ENCODE results near the gene TMEM108.

The TMEM108 gene

GRCh38 chr3:133384331-133385027 is 346.3 kb downstream of the TMEM108 start:
- H3K27ac Mint-ChIP-seq (ENCODE audit: low read depth), result no peak overlapping the region
- H3K4me1 Mint-ChIP-seq, result no peaks in the 10 kb centered on the region
- no peak overlapping the region for H3K4me3 Mint-ChIP-seq
- H3K9me3 Mint-ChIP-seq, result no peaks in the 10 kb centered on the region
- no peaks in the 10 kb centered on the region for H3K36me3 Mint-ChIP-seq (ENCODE audit: insufficient read depth)
- DNase-seq (ENCODE audit: low spot score in 2 of 2) (no peak), ATAC-seq (replicated peaks; ENCODE audit: extremely low read depth, poor library complexity, severe bottlenecking) (no peak)
- peaks cover 45% of the 10 kb centered on the region for H3K27me3 Mint-ChIP-seq

GRCh38 chr3:133386876-133387275 is 348.7 kb downstream of the TMEM108 start:
- Mint-ChIP-seq H3K9me3 (no peaks in the 10 kb centered on the region), H3K27me3 (peaks cover 33% of the 10 kb centered on the region), H3K4me3 (no peak overlapping the region), H3K27ac (ENCODE audit: low read depth) (no peak overlapping the region), H3K4me1 (no peaks in the 10 kb centered on the region), H3K36me3 (ENCODE audit: insufficient read depth) (no peaks in the 10 kb centered on the region)
- DNase-seq (ENCODE audit: low spot score in 2 of 2), result no peak
- no peak for ATAC-seq (replicated peaks; ENCODE audit: extremely low read depth, poor library complexity, severe bottlenecking)

GRCh38 chr3:133387341-133387740 is 349.1 kb downstream of the TMEM108 start:
- ATAC-seq (replicated peaks; ENCODE audit: extremely low read depth, poor library complexity, severe bottlenecking), result no peak
- Mint-ChIP-seq H3K4me3 (no peak overlapping the region), H3K9me3 (no peaks in the 10 kb centered on the region), H3K27ac (ENCODE audit: low read depth) (no peak overlapping the region), H3K4me1 (no peaks in the 10 kb centered on the region), H3K36me3 (ENCODE audit: insufficient read depth) (no peaks in the 10 kb centered on the region), H3K27me3 (peaks cover 28% of the 10 kb centered on the region)
- no peak for DNase-seq (ENCODE audit: low spot score in 2 of 2)

- H3K36me3 Mint-ChIP-seq (ENCODE audit: insufficient read depth), result peaks cover 2% of the 10 kb centered on the region
- no peak for ATAC-seq (replicated peaks; ENCODE audit: extremely low read depth, poor library complexity, severe bottlenecking)
- no peak overlapping the region for H3K27ac Mint-ChIP-seq (ENCODE audit: low read depth)
- H3K4me1 Mint-ChIP-seq, result no peaks in the 10 kb centered on the region
- H3K27me3 Mint-ChIP-seq, result peaks cover 19% of the 10 kb centered on the region
- no peaks in the 10 kb centered on the region for H3K9me3 Mint-ChIP-seq
- no peak overlapping the region for H3K4me3 Mint-ChIP-seq
- no peak for DNase-seq (ENCODE audit: low spot score in 2 of 2)
These were observed 350.7 kb downstream of the TMEM108 start for GRCh38 chr3:133388696-133389395.

GRCh38 chr3:133390715-133391114 is 352.5 kb downstream of the TMEM108 start:
- H3K36me3 Mint-ChIP-seq (ENCODE audit: insufficient read depth), result peaks cover 2% of the 10 kb centered on the region
- H3K27ac Mint-ChIP-seq (ENCODE audit: low read depth), result no peak overlapping the region
- H3K4me1 Mint-ChIP-seq, result no peaks in the 10 kb centered on the region

GRCh38 chr3:133393204-133393603 is 355.0 kb downstream of the TMEM108 start:
- ATAC-seq (replicated peaks; ENCODE audit: extremely low read depth, poor library complexity, severe bottlenecking), result no peak
- H3K4me3 Mint-ChIP-seq, result no peak overlapping the region
- DNase-seq (ENCODE audit: low spot score in 2 of 2), result no peak
- peaks cover 2% of the 10 kb centered on the region for H3K36me3 Mint-ChIP-seq (ENCODE audit: insufficient read depth)
- H3K27ac Mint-ChIP-seq (ENCODE audit: low read depth), result no peak overlapping the region
- H3K4me1 Mint-ChIP-seq, result no peaks in the 10 kb centered on the region
- H3K27me3 Mint-ChIP-seq, result peaks cover 7% of the 10 kb centered on the region
- H3K9me3 Mint-ChIP-seq, result no peaks in the 10 kb centered on the region

More at GRCh38 chr3:133390715-133391114, 352.5 kb downstream of the TMEM108 start:
- DNase-seq (ENCODE audit: low spot score in 2 of 2), result no peak
- Mint-ChIP-seq H3K9me3 (no peaks in the 10 kb centered on the region), H3K27me3 (no peaks in the 10 kb centered on the region), H3K4me3 (no peak overlapping the region)
- ATAC-seq (replicated peaks; ENCODE audit: extremely low read depth, poor library complexity, severe bottlenecking), result no peak

- Mint-ChIP-seq H3K27me3 (peaks cover 8% of the 10 kb centered on the region), H3K4me3 (no peak overlapping the region), H3K36me3 (ENCODE audit: insufficient read depth) (peaks cover 2% of the 10 kb centered on the region), H3K4me1 (no peaks in the 10 kb centered on the region), H3K9me3 (no peaks in the 10 kb centered on the region), H3K27ac (ENCODE audit: low read depth) (no peak overlapping the region)
- no peak for ATAC-seq (replicated peaks; ENCODE audit: extremely low read depth, poor library complexity, severe bottlenecking)
- DNase-seq (ENCODE audit: low spot score in 2 of 2), result no peak
These were observed 355.7 kb downstream of the TMEM108 start for GRCh38 chr3:133393691-133394474.

- H3K36me3 Mint-ChIP-seq (ENCODE audit: insufficient read depth), result peaks cover 2% of the 10 kb centered on the region
- no peak overlapping the region for H3K27ac Mint-ChIP-seq (ENCODE audit: low read depth)
- no peak overlapping the region for H3K4me3 Mint-ChIP-seq
- ATAC-seq (replicated peaks; ENCODE audit: extremely low read depth, poor library complexity, severe bottlenecking), result no peak
- peaks cover 17% of the 10 kb centered on the region for H3K27me3 Mint-ChIP-seq
- no peak for DNase-seq (ENCODE audit: low spot score in 2 of 2)
- no peaks in the 10 kb centered on the region for H3K9me3 Mint-ChIP-seq
- no peaks in the 10 kb centered on the region for H3K4me1 Mint-ChIP-seq
These were observed 356.5 kb downstream of the TMEM108 start for GRCh38 chr3:133394561-133395311.

GRCh38 chr3:133396906-133397305 is 358.7 kb downstream of the TMEM108 start:
- no peak overlapping the region for H3K4me3 Mint-ChIP-seq
- ATAC-seq (replicated peaks; ENCODE audit: extremely low read depth, poor library complexity, severe bottlenecking), result no peak
- no peak for DNase-seq (ENCODE audit: low spot score in 2 of 2)
- H3K36me3 Mint-ChIP-seq (ENCODE audit: insufficient read depth), result peaks cover 2% of the 10 kb centered on the region
- H3K4me1 Mint-ChIP-seq, result no peaks in the 10 kb centered on the region
- no peaks in the 10 kb centered on the region for H3K9me3 Mint-ChIP-seq
- H3K27ac Mint-ChIP-seq (ENCODE audit: low read depth), result no peak overlapping the region
- H3K27me3 Mint-ChIP-seq, result peaks cover 19% of the 10 kb centered on the region

GRCh38 chr3:133400006-133400515 is 361.9 kb downstream of the TMEM108 start, which contains the start of gene BFSP2:
BFSP2 (plus strand) TSS chr3:133400056; CDS start chr3:133400084, 28 bp downstream.
- Mint-ChIP-seq H3K9me3 (no peaks in the 10 kb centered on the region), H3K4me3 (no peak within 1 kb of the TSS), H3K36me3 (ENCODE audit: insufficient read depth) (no peaks in the 10 kb centered on the region), H3K4me1 (no peaks in the 10 kb centered on the region), H3K27ac (ENCODE audit: low read depth) (no peak within 1 kb of the TSS), H3K27me3 (peaks cover 26% of the 10 kb centered on the region)
- ATAC-seq (replicated peaks; ENCODE audit: extremely low read depth, poor library complexity, severe bottlenecking) (no peak), DNase-seq (ENCODE audit: low spot score in 2 of 2) (no peak)

GRCh38 chr3:133401374-133402135 is 363.4 kb downstream of the TMEM108 start:
- ATAC-seq (replicated peaks; ENCODE audit: extremely low read depth, poor library complexity, severe bottlenecking), result no peak

More at GRCh38 chr3:133401374-133402135, 363.4 kb downstream of the TMEM108 start:
- H3K27me3 Mint-ChIP-seq, result peaks cover 37% of the 10 kb centered on the region
- H3K4me1 Mint-ChIP-seq, result no peaks in the 10 kb centered on the region
- H3K36me3 Mint-ChIP-seq (ENCODE audit: insufficient read depth), result no peaks in the 10 kb centered on the region
- DNase-seq (ENCODE audit: low spot score in 2 of 2), result no peak
- no peaks in the 10 kb centered on the region for H3K9me3 Mint-ChIP-seq
- no peak overlapping the region for H3K27ac Mint-ChIP-seq (ENCODE audit: low read depth)
- H3K4me3 Mint-ChIP-seq, result no peak overlapping the region

All from central memory CD8-positive, alpha-beta T cell (primary cell).